Effector CD8-positive, alpha-beta T cell (primary cell): Measurements from ENCODE around the gene DOC2A.

Source experiments
- DNase-seq: peaks from one replicate; lab custom pipeline; 2025; lab: John Stamatoyannopoulos, UW

DOC2A gene

GRCh38 chr16:29989111-29989858 is 21.5 kb downstream of the DOC2A start:
- DNase-seq = no peak

- DNase-seq = no peak
Measured at GRCh38 chr16:29988346-29989075, 22.3 kb downstream of the DOC2A start.

- DNase-seq = no peak
Measured at GRCh38 chr16:29987371-29988085, 23.3 kb downstream of the DOC2A start.

GRCh38 chr16:29986931-29987330 is 23.9 kb downstream of the DOC2A start:
- no peak for DNase-seq

DNA sequence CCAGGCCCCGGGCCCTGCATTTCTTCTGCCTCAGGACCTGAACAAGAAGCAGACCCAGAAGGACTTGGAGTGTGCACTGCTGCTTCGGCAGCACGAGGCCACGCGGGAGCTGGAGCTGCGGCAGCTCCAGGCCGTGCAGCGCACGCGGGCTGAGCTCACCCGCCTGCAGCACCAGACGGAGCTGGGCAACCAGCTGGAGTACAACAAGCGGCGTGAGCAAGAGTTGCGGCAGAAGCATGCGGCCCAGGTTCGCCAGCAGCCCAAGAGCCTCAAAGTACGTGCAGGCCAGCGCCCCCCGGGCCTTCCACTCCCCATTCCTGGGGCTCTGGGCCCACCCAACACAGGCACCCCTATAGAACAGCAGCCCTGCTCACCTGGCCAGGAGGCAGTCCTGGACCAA is 24.6 kb downstream of the DOC2A start:
- no peak for DNase-seq

DNA sequence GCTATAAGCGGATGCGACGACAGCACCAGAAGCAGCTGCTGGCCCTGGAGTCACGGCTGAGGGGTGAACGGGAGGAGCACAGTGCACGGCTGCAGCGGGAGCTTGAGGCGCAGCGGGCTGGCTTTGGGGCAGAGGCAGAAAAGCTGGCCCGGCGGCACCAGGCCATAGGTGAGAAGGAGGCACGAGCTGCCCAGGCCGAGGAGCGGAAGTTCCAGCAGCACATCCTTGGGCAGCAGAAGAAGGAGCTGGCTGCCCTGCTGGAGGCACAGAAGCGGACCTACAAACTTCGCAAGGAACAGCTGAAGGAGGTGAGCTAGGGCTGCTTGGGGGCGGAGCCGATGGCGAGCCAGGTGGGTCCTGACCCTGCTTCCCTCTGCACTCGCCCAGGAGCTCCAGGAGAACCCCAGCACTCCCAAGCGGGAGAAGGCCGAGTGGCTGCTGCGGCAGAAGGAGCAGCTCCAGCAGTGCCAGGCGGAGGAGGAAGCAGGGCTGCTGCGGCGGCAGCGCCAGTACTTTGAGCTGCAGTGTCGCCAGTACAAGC is 25.5 kb downstream of the DOC2A start:
- no peak for DNase-seq

DNA sequence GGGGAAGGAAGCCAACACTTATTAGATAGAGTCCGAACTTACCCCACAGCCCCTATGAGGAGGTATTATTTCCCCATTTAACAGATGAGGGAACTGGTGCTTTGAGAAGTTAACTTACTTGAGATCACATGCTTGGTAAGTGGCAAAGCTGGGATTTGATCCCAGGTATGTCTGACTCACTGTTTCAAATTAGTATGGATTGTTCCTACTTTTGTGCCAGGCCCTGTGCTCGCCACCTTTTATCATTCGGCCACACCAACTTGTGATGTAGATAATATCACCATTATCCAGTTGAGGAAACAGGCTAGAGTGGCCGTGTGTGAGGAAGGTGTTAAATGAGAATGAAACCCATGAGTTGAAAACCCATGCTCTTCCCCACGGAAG is 26.1 kb downstream of the DOC2A start:
- no peak for DNase-seq

DNA sequence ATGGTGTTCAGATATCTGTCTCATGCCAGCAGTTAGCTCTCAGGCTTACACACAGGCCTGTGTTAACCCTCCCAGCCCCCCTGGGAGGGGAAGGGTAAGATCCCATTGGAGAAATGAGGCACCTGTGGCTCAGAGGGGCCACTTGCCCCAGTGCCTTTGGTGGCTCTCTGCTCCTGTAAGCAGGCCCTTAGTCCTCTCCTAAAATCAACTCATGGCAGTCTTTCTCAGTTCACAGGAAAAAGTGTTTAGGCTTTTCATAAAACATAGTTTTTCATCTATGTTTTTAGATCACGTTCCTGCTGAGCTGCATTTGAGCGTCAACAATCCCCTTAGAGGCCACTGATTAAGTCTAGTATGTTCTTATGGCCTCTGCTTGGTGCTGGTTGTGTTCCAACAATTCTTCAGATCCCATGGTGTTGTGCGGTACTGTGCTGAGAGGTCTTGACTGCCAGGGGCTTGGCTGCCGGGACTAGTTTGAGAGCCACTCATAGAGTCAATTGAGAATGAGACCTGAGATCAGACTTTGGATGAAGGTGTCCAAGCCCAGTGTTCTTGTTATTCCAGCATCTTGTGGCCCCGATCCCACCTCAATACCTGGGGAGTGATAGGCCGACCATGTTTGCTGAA is 26.6 kb downstream of the DOC2A start:
- DNase-seq = no peak

- no peak for DNase-seq
Measured at GRCh38 chr16:29983420-29984136, 27.2 kb downstream of the DOC2A start.

DNA sequence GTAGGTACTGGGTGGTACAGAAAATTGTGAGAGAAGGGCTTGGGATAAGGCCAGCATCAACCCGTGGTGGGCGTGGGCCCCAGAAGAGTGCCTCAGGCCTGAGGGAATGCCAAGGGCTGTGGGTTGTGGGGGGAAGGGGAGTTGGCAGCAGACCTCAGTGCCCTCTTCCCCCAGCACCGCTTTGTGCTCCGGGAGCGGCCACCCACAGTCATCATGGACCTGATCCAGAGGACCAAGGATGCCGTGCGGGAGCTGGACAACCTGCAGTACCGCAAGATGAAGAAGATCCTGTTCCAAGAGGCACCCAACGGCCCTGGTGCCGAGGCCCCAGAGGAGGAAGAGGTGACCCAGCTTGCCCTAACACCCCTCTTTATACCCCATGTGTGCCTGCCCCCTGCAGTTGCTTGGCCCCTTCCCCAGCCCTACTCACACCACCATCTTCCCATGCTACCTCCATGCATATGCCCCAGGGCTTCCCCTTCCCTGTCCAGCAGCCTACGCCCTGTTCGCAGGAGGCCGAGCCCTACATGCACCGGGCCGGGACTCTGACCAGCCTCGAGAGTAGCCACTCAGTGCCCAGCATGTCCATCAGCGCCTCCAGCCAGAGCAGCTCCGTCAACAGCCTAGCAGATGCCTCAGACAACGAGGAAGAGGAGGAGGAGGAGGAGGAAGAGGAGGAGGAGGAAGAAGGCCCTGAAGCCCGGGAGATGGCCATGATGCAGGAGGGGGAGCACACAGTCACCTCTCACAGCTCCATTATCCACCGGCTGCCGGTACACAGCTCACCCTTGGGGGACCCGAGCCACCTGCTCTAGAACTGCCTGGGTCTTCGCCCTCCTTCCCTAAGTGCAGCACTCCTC is 28.0 kb downstream of the DOC2A start:
- DNase-seq = no peak

GRCh38 chr16:29978564-29979270 is 32.1 kb downstream of the DOC2A start:
- DNase-seq = no peak

DNA sequence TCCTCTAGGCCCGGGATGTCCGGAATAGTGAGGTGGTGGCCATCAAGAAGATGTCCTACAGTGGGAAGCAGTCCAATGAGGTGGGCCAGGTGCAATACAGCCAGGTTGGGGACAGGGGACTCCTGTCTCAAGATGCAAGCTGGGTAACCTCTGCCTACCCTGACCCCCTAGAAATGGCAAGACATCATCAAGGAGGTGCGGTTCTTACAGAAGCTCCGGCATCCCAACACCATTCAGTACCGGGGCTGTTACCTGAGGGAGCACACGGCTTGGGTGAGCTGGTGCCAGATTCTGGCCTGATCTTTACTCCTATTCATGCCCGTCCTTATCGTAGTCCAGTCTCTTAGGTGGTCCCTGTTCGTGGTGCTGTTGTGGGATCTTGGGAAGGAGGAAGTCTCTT is 32.7 kb downstream of the DOC2A start:
- no peak for DNase-seq

GRCh38 chr16:29977063-29977825 is 33.6 kb downstream of the DOC2A start:
- no peak for DNase-seq

GRCh38 chr16:29975811-29976511 is 34.9 kb downstream of the DOC2A start:
- no peak for DNase-seq

DNA sequence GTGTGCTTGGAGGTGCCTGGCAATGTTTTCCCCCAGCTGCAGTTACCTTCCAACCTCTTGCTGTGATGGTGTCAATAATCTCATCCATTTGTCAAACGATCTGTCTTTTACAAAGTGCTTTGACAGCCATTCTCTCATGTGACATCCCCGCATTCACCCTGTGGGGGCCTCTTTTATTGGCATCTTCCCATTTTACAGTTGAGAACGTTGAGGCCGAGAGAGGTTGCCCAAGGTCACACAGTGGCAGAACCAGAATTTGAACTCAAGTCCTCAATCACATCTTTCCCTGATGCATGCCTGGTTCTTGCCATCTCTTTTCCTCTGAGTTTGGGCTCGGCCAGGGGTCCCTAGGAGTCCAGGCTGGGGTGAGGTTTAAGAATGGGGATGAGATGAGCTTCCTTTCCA is 35.7 kb downstream of the DOC2A start:
- no peak for DNase-seq

DNA sequence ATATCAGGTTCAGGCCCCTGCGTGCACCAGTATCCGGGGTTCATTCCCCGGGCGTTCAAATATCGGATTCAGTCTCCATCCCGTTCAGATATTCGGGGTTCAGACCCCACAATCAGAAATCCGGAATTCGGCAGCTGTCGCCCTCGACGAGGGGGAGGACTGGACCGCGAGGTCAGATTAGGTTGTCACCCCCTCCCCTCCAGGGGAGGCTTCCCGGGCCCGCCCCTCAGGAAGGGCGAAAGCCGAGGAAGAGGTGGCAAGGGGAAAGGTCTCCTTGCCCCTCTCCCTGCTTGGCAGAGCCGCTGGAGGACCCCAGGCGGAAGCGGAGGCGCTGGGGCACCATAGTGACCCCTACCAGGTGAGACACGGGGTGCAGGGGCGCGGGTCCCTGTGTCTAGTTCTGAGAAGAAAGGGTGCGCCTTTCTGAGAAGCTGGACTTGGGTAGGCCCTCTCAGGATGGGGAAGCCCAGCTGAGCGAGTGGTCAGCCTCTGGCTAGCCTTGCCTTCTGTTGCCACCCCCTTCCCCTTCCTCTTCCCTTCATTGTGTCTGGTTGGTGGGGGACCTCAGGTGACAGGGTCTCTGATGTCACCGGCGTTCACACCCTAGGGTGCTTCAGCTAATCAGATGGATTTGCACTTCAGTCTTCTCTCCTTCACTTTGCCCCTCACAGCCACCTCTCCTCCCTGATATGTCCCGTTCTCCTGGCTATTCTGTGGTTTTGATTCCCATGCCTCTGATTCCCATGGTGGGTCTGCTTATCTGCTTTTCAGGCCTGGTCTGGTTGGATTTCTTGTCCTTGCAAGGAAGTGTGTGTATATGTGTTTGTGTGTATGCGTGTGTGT is 36.3 kb downstream of the DOC2A start:
- no peak for DNase-seq
